ENCODE results near the gene GNAL. TPM values are rescaled to one million over a fixed set of nuclear protein-coding genes. Genes with fewer than 3 reads are reported as not detected.
"Not testable (repeated sequence)": the region's sequence is repeated elsewhere in the genome, so short reads cannot be mapped to it uniquely, and the experiment has no call there.

GNAL gene
- total RNA-seq, 1 donor from 2014 or later, result 1.3 TPM

GRCh38 chr18:11899063-11899462 is 210.0 kb downstream of the GNAL start:
- ATAC-seq, result no peak

GRCh38 chr18:11901826-11902438 is 212.9 kb downstream of the GNAL start:
- ATAC-seq, result no peak
- no peak for DNase-seq (ENCODE audit: low spot score)

More at GRCh38 chr18:11899063-11899462, 210.0 kb downstream of the GNAL start:
- no peak for DNase-seq (ENCODE audit: low spot score)

DNA sequence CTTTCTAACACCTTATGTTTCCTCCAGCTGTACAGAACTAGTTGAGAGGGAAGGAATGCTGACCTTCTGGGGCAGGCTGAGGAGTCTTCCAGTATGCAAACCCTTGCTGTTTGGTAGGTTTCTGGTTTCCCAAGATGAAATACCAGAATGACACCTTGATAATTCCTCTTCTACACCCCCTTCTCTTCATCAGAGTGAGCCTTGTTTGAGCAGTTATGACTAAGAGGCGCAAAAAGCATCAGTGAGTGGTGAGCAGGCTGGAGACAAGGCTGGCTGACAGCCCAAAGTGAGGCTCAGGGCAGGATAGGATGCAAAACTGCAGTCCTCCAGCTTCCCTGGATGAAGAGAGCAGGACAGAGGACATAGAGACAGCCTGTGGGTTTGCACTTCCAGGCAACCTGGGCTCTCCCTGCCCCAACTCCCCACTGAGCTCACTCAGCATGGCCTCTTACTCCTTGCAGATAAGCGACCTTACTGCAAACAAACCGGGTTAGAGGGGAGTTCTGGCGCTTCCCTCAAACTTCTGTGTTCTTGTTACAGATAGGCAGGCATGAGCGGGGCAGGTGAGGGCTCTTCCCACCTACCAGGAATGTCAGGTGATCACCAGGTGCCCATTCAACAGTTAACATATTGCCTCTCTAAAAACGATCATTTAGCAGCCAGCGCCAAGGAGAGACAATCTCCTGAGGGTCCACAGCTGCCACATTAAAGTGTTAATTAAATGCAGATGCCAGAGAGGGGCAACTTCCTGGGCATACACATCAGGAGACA is 213.6 kb downstream of the GNAL start:
- ATAC-seq (no peak), DNase-seq (ENCODE audit: low spot score) (no peak)

DNA sequence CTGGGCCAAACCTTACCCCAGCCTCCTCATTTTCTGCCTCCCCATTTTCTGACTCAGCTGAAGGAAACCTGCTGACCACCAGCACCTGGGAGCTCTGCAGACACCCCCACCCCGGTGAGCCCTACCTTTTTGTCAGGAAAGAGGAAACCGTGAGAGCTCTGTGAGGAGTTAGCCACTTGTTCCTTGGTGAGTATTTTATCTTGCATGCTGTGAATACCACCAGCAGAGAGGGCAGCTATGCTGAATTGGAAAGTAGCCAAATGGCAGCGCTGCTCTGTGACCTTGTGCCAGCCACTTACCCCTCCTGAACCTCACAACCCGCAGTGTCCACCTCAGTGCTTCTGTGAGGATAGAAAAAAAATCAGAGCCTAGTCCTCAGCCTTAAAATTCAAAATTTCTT is 216.5 kb downstream of the GNAL start:
- no peak for ATAC-seq
- no peak for DNase-seq (ENCODE audit: low spot score)

GRCh38 chr18:11906176-11906575 is 217.1 kb downstream of the GNAL start:
- ATAC-seq (no peak), DNase-seq (ENCODE audit: low spot score) (no peak)

DNA sequence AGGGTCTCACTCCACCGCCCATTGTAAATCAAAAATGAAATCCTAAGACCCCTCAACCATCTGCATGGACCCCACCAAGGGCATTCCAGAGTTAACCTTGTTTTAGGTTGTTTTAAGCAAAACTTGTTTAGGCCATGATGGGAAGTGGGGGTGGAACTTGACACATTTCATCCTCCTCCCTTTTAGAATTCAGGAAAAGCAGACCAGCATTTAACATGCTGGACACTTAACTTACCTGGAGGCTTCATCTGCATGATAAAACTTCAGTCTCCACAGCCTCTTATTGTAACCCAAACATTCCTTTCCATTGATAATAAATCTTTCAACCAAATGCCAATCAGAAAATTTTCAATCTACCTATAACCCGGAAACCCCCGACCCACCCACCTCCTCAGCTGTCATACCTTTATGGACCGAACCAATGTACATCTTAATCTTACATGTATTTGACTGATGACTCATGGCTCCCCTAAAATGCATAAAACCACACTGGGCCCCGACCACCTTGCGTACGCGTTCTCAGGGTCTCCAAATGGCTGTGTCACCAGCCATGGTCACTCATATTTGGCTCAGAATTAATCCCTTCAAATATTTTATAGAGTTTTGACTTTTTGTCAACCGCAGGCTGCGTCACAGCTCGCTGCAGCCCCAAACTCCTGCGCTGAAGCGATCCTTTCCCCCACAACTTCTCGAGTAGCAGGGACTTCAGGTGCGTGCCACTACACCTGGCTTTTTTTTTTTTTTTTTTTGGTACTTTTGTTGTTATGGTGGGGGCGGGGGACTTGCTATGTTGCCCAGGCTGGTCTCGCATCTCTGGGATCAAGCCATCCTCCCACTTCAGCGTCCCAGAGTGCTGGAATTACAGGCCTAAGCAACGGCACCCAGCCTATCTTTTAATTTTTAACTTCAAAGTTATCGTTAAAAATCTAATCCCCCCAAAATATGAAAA is 218.1 kb downstream of the GNAL start:
- ATAC-seq (no peak), DNase-seq (ENCODE audit: low spot score) (no peak)

- peak; percentile 92 for DNase-seq (ENCODE audit: low spot score)
These were observed 219.4 kb downstream of the GNAL start, which contains the start of gene MPPE1 for GRCh38 chr18:11908182-11909060. TSS of gene MPPE1 (minus strand) at chr18:11908317. CDS start at chr18:11897264, 11,053 bp downstream.

DNA sequence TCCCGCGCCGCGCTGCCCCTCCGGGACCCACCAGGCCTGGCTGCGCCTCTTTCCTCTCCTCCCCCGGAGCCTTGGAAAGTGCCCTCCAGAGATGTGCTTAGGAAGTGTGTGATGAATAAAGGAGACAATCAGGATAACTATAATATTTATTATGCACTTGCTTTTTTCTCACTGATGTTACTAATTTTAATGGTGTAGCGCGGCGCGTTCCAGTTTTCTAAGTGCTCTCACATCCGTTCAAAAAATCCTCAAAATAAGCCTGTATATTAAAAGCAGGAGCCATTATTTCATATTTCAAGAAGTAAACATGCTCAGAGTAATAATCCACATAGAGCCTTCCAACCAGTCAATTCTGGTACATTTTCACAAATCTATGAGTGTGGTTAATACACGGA is 220.0 kb downstream of the GNAL start:
- DNase-seq (ENCODE audit: low spot score) (no peak), ATAC-seq (no peak)

More at GRCh38 chr18:11908182-11909060, 219.4 kb downstream of the GNAL start, which contains the start of gene MPPE1:
- peak; percentile 92 for ATAC-seq

DNA sequence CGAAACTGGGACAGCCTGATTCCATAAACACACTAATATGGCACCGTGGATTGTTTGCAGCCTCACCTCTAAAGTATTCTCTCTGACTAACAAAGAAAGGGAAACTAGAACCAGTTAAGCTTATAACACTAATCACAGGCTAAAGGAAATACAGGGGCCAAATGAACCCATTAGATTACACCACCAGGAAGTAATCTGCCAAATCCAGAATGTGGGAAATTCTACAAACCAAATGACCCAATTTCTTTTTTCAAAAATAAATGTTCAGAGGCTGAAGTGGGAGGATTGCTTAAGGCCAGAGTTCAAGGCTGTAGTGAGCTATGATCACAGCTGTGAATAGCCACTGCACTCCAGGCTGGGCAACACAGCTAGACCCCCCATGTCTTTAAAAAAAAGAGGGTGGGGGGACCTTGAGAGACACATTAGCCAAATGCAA is 220.5 kb downstream of the GNAL start:
- peak; percentile 14 for ATAC-seq
- no peak for DNase-seq (ENCODE audit: low spot score)

DNA sequence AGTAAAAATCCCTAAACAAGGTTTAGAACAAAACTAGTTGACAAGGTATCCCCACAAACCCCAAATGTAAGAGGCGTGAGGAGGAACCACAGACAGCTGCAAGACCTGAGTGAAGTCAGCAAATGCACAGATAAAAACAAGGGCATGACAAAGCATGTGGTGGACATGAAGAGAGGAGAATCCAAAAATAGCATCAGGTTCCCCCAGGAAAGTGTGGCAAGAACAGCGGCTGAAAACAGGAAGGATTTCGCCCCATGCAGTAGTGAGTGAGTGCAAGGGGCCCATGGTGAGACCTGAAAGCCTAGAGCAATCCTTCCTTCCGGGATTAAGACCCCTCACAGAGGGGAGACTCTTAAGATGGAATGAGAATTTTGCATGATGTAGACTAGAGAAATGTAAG is 227.8 kb downstream of the GNAL start:
- not testable (repeated sequence) for DNase-seq (ENCODE audit: low spot score); ATAC-seq

DNA sequence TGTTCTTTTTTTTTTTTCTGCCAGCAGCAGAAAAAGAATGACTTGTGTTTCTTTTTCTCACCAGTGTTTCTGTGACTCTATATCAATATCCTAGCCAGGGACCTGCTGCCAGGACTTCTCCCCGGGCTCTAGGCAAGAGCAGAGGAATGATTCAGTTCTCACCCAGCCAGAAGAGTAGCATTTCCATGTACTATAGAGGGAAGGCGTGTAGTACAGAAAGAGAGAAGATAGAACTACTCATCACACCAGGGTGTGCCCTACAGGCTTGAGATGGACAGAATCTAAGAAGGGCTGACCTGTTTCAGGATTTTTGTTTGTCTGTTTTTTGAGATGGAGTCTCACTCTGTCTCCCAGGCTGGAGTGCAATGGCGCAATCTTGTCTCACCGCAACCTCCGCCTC is 230.5 kb downstream of the GNAL start:
- DNase-seq (ENCODE audit: low spot score); ATAC-seq: not testable (repeated sequence)

DNA sequence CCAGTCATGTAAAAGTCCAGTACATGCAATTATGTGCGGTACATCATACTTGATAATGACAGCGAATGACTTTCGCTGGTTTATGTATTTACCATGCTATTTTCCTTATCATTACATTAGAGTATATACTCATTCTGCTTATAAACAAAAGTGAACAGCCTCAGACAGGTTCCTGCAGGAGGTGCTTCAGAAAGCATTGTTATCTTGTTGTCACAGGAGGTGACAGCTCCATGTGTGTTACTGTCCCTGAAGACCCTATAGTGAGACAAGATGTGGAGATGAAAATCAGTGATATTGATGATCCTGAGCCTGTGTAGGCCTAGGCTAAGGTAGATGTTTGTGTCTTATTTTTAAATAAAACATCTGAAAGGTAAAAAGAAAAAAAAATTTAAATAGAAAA is 234.4 kb downstream of the GNAL start:
- no peak for ATAC-seq

GRCh38 chr18:11925800-11926481 is 236.9 kb downstream of the GNAL start:
- no peak for ATAC-seq
- no peak for DNase-seq (ENCODE audit: low spot score)

More for the DNA sequence above, 234.4 kb downstream of the GNAL start:
- no peak for DNase-seq (ENCODE audit: low spot score)

DNA sequence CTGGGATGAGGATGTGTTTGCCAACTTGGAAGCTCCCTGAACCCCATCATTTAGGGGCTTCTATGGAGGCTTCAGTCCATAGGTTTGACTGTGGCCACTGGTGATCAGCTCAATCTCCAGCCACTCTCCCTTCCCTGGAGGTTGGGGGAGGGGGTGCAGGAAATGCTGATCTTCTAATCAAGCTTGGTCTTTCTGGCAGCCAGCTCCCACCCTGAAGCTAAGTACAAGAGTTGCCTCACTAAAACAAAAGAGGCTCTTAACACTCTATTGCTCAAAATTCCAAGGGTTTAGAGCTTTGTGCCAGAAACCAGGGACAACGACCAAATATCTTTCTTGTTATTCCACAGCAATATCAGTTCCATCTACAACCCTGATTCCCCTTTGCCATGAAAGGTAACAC is 238.4 kb downstream of the GNAL start:
- no peak for ATAC-seq
- no peak for DNase-seq (ENCODE audit: low spot score)

DNA sequence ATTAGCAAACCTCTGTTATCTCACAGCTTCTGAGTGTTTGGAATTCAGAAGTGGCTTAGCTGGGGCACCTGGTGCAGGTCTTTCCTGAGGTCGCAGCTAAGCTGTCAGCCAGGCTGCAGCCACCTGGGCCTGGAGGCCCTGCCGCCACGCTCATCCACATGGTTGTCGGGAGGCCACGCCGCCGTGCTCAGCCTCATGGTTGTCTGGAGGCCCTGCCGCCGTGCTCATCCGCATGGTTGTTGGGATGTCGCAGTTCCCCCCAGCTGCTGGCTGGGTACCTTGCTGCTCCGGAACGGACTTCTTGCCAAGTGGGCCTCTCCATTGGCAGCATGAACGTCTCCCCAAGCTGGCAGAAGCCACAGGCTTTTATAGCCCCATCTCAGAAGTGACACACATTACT is 243.3 kb downstream of the GNAL start:
- DNase-seq (ENCODE audit: low spot score) (no peak), ATAC-seq (no peak)
